ENCODE results near the gene RAB25. TPM values are rescaled to one million over a fixed set of nuclear protein-coding genes. Genes with fewer than 3 reads are reported as not detected.

RAB25 gene
- polyA plus RNA-seq, 1 donor (not counting 4 experiments of a cell fraction or from before 2014, with no cell fraction given) = 93.4 TPM

GRCh38 chr1:156014829-156015228 is 46.1 kb upstream of the RAB25 start:
- DNase-seq (ENCODE audit: low read depth, low spot score) (no peak), FAIRE-seq (no peak)
- no peaks in the 10 kb centered on the region for H4K20me1 ChIP-seq (ENCODE audit: control insufficient read depth, extremely low read depth, insufficient read depth, low read length)
- H3K4me1 ChIP-seq (ENCODE audit: control insufficient read depth, extremely low read depth, insufficient read depth, low read length) = peaks cover 3% of the 10 kb centered on the region
- no peak overlapping the region for H3K27ac ChIP-seq (ENCODE audit: control insufficient read depth, insufficient read depth, low read length)
- H3K27me3 ChIP-seq (ENCODE audit: control insufficient read depth, extremely low read depth, insufficient read depth, low read length) = no peaks in the 10 kb centered on the region
- no peaks in the 10 kb centered on the region for H3K9me3 ChIP-seq (ENCODE audit: control insufficient read depth, low read depth, low read length)
- TF ChIP-seq CTCF (optimal IDR thresholded peaks at IDR 0.05 in 1 of 3, IDR thresholded peaks at IDR 0.05 in 1 of 3, conservative IDR thresholded peaks at IDR 0.05 in 1 of 3; ENCODE audit: extremely low read depth in 1 of 3, insufficient read depth in 2 of 3, low read length in 3 of 3) (no peak), EZH2 (IDR thresholded peaks at IDR 0.05; ENCODE audit: low read length) (no peak)
- H3K36me3 ChIP-seq (ENCODE audit: control insufficient read depth in 2 of 2, extremely low read depth in 1 of 2, insufficient read depth in 2 of 2, low read length in 2 of 2) = peaks cover 24 to 25% of the 10 kb centered on the region in 2 experiments
- no peak overlapping the region for H3K9ac ChIP-seq (ENCODE audit: control insufficient read depth, extremely low read depth, insufficient read depth, low read length)
- no peaks in the 10 kb centered on the region for H3K9me1 ChIP-seq (ENCODE audit: control insufficient read depth, extremely low read depth, insufficient read depth, low read length)
- dilution Hi-C loops (cut with MboI; ENCODE audit: extremely low pct_ligation_motif_present, low sequenced_read_pairs) = no loop called here
- no peak overlapping the region for H3K4me2 ChIP-seq (ENCODE audit: control insufficient read depth, extremely low read depth, insufficient read depth, low read depth, low read length)
- no peak overlapping the region for H2AFZ ChIP-seq (ENCODE audit: control insufficient read depth, low read length)
- no peak overlapping the region for H3K4me3 ChIP-seq (ENCODE audit: control insufficient read depth in 2 of 3, extremely low read depth in 1 of 3, insufficient read depth in 2 of 3, low read depth in 1 of 3, low read length in 3 of 3)
- H3K79me2 ChIP-seq (ENCODE audit: control insufficient read depth, insufficient read depth, low read length) = peaks cover 17% of the 10 kb centered on the region

DNA sequence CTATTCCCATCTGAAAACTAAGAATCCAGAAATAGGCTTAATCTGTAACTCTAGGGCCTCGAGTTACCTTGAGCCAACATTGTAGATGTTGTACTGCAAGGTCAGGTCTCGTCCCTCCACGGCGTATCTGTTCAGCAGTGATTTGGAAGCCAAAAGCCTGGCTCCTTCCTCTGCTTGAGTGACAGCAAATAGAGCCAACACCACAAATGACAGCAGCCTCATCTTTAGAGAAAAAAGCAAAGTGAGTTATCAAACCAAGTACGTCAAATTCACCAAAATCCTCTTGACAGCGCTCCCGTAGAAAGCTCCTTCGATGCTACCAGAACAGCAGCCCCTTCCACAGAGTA is 41.0 kb upstream of the RAB25 start:
- H3K9ac ChIP-seq (ENCODE audit: control insufficient read depth, extremely low read depth, insufficient read depth, low read length) = peak overlapping the region; percentile 80
- H3K79me2 ChIP-seq (ENCODE audit: control insufficient read depth, insufficient read depth, low read length) = peaks cover 22% of the 10 kb centered on the region
- TF ChIP-seq EZH2 (IDR thresholded peaks at IDR 0.05; ENCODE audit: low read length) (no peak), CTCF (optimal IDR thresholded peaks at IDR 0.05 in 1 of 3, IDR thresholded peaks at IDR 0.05 in 1 of 3, conservative IDR thresholded peaks at IDR 0.05 in 1 of 3; ENCODE audit: extremely low read depth in 1 of 3, insufficient read depth in 2 of 3, low read length in 3 of 3) (no peak)
- H3K36me3 ChIP-seq (ENCODE audit: control insufficient read depth in 2 of 2, extremely low read depth in 1 of 2, insufficient read depth in 2 of 2, low read length in 2 of 2) = peaks cover 3 to 14% of the 10 kb centered on the region in 2 experiments
- no peaks in the 10 kb centered on the region for H3K9me3 ChIP-seq (ENCODE audit: control insufficient read depth, low read depth, low read length)
- peak overlapping the region; percentile 69 for H3K4me2 ChIP-seq (ENCODE audit: control insufficient read depth, extremely low read depth, insufficient read depth, low read depth, low read length)
- peak overlapping the region; percentile 70 to 76 (median 73) for H3K4me3 ChIP-seq (ENCODE audit: control insufficient read depth in 2 of 3, extremely low read depth in 1 of 3, insufficient read depth in 2 of 3, low read depth in 1 of 3, low read length in 3 of 3)
- FAIRE-seq (no peak), DNase-seq (ENCODE audit: low read depth, low spot score) (no peak)
- H2AFZ ChIP-seq (ENCODE audit: control insufficient read depth, low read length) = no peak overlapping the region
- peak overlapping the region; percentile 51 for H3K27ac ChIP-seq (ENCODE audit: control insufficient read depth, insufficient read depth, low read length)
- no peaks in the 10 kb centered on the region for H3K9me1 ChIP-seq (ENCODE audit: control insufficient read depth, extremely low read depth, insufficient read depth, low read length)
- no peaks in the 10 kb centered on the region for H4K20me1 ChIP-seq (ENCODE audit: control insufficient read depth, extremely low read depth, insufficient read depth, low read length)
- peaks cover 4% of the 10 kb centered on the region for H3K4me1 ChIP-seq (ENCODE audit: control insufficient read depth, extremely low read depth, insufficient read depth, low read length)
- dilution Hi-C loops (cut with MboI; ENCODE audit: extremely low pct_ligation_motif_present, low sequenced_read_pairs) = no loop called here
- H3K27me3 ChIP-seq (ENCODE audit: control insufficient read depth, extremely low read depth, insufficient read depth, low read length) = peaks cover under 1% of the 10 kb centered on the region

Measured in keratinocyte (primary cell).